Neural cell (in vitro differentiated cells): ENCODE data around the gene DRD5.

Experiments used
- EP300 ChIP-seq: fragments of 450-650 bp; conservative IDR thresholded peaks from 2 replicates; pipeline ENCODE4 v1.6.1; 2014; ENCODE audit warnings: antibody characterized with exemption, mild to moderate bottlenecking, moderate library complexity; ENCODE audit not compliant: poor library complexity, severe bottlenecking
- EZH2 ChIP-seq: fragments of 200-600, 300-800 bp; shearing (Covaris generic), sonication (generic); IDR thresholded peaks from 2 replicates; pipeline ENCODE4 v1.6.1; 2014; ENCODE audit warnings: antibody characterized with exemption, low read length, borderline replicate concordance, mild to moderate bottlenecking; ENCODE audit not compliant: insufficient read depth, poor library complexity, severe bottlenecking
- POLR2AphosphoS5 ChIP-seq: IDR thresholded peaks from 2 replicates; pipeline ENCODE4 v1.6.1; 2012
- RAD21 ChIP-seq: fragments of 450-650 bp; conservative IDR thresholded peaks from 2 replicates; pipeline ENCODE4 v1.6.1; 2014; ENCODE audit warnings: antibody characterized with exemption, mild to moderate bottlenecking, moderate library complexity
- TAF1 ChIP-seq: IDR thresholded peaks from 2 replicates; pipeline ENCODE4 v1.6.1; 2012; ENCODE audit warnings: low read depth
- TF ChIP-seq, protein P1 (sequence below): fragments of 450-650 bp; IDR thresholded peaks from 2 replicates; pipeline ENCODE4 v1.5.1; 2014; ENCODE audit warnings: antibody characterized with exemption, mild to moderate bottlenecking, moderate library complexity; ENCODE audit not compliant: poor library complexity, severe bottlenecking
- TF ChIP-seq, protein P2 (sequence below): IDR thresholded peaks from 2 replicates; pipeline ENCODE4 v1.6.1; 2012; ENCODE audit warnings: borderline replicate concordance

DNA sequence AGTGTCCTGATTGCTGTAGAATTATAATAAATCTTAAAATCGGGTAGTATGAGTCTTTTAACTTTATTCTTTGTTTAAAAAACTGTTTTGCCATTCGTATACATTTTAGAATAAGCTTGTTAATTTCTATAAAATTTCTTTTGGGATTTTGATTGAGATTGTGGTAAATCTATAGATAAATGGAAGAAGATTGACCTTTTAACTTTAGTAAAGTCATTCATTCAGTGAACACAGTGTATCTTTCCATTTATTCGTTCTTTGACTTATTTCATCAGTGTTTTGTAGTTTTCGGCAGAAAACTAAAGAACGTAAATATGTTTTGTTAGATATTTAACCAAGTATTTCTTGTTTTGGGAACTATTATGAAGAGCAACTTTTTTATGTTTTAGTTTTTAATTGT is 38.9 kb downstream of the DRD5 start:
- TF ChIP-seq, protein P1, sequence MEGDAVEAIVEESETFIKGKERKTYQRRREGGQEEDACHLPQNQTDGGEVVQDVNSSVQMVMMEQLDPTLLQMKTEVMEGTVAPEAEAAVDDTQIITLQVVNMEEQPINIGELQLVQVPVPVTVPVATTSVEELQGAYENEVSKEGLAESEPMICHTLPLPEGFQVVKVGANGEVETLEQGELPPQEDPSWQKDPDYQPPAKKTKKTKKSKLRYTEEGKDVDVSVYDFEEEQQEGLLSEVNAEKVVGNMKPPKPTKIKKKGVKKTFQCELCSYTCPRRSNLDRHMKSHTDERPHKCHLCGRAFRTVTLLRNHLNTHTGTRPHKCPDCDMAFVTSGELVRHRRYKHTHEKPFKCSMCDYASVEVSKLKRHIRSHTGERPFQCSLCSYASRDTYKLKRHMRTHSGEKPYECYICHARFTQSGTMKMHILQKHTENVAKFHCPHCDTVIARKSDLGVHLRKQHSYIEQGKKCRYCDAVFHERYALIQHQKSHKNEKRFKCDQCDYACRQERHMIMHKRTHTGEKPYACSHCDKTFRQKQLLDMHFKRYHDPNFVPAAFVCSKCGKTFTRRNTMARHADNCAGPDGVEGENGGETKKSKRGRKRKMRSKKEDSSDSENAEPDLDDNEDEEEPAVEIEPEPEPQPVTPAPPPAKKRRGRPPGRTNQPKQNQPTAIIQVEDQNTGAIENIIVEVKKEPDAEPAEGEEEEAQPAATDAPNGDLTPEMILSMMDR: no peak
- TF ChIP-seq RAD21 (no peak), EZH2 (no peak), POLR2AphosphoS5 (no peak), EP300 (no peak), TAF1 (no peak)
- TF ChIP-seq, protein P2, sequence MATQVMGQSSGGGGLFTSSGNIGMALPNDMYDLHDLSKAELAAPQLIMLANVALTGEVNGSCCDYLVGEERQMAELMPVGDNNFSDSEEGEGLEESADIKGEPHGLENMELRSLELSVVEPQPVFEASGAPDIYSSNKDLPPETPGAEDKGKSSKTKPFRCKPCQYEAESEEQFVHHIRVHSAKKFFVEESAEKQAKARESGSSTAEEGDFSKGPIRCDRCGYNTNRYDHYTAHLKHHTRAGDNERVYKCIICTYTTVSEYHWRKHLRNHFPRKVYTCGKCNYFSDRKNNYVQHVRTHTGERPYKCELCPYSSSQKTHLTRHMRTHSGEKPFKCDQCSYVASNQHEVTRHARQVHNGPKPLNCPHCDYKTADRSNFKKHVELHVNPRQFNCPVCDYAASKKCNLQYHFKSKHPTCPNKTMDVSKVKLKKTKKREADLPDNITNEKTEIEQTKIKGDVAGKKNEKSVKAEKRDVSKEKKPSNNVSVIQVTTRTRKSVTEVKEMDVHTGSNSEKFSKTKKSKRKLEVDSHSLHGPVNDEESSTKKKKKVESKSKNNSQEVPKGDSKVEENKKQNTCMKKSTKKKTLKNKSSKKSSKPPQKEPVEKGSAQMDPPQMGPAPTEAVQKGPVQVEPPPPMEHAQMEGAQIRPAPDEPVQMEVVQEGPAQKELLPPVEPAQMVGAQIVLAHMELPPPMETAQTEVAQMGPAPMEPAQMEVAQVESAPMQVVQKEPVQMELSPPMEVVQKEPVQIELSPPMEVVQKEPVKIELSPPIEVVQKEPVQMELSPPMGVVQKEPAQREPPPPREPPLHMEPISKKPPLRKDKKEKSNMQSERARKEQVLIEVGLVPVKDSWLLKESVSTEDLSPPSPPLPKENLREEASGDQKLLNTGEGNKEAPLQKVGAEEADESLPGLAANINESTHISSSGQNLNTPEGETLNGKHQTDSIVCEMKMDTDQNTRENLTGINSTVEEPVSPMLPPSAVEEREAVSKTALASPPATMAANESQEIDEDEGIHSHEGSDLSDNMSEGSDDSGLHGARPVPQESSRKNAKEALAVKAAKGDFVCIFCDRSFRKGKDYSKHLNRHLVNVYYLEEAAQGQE: no peak
